Keratinocyte (primary cell): ENCODE data around the gene AKAP6. TPM values are rescaled to one million over a fixed set of nuclear protein-coding genes. Genes with fewer than 3 reads are reported as not detected.

ENCODE experiments used
- DNase-seq: peaks from one replicate; pipeline ENCODE4 v3.0.0-alpha.2; 2011; ENCODE audit warnings: low read depth, missing footprints, low spot score
- FAIRE-seq: peaks from 2 replicates; lab custom pipeline; 2011; peaks lifted over from hg19 to GRCh38; lab: Jason Lieb, UNC
- H2AFZ ChIP-seq: 2 replicates; pipeline ENCODE4 v1.6.0; 2012; ENCODE audit warnings: low read length, control low read depth, inconsistent platforms; ENCODE audit not compliant: control insufficient read depth
- H3K27ac ChIP-seq: 2 replicates; pipeline ENCODE4 v1.5.1; 2011; ENCODE audit warnings: low read length; ENCODE audit not compliant: control insufficient read depth, insufficient read depth
- H3K27me3 ChIP-seq: 3 replicates; pipeline ENCODE4 v1.6.0; 2011; ENCODE audit warnings: low read length; ENCODE audit not compliant: control insufficient read depth, insufficient read depth; ENCODE audit errors: extremely low read depth
- H3K36me3 ChIP-seq, 2 experiments: 2 replicates in 1 of 2; 3 replicates in 1 of 2; pipeline ENCODE4 v1.5.1; 2011; ENCODE audit warnings: low read length in 2 of 2, mild to moderate bottlenecking in 1 of 2; ENCODE audit not compliant: control insufficient read depth in 2 of 2, insufficient read depth in 2 of 2; ENCODE audit errors: extremely low read depth in 1 of 2
- H3K4me1 ChIP-seq: 3 replicates; pipeline ENCODE4 v1.5.1; 2011; ENCODE audit warnings: low read length; ENCODE audit not compliant: control insufficient read depth, insufficient read depth; ENCODE audit errors: extremely low read depth
- H3K4me2 ChIP-seq: 3 replicates; pipeline ENCODE4 v1.6.0; 2011; ENCODE audit warnings: low read depth, low read length; ENCODE audit not compliant: control insufficient read depth, insufficient read depth; ENCODE audit errors: extremely low read depth
- H3K4me3 ChIP-seq, 3 experiments: fragments of 200-600 bp in 1 of 3; sonication (generic) in 1 of 3; 2 replicates in 2 of 3; 3 replicates in 1 of 3; pipeline ENCODE4 v1.5.1; 2011 to 2016; ENCODE audit warnings: low read length in 3 of 3, mild to moderate bottlenecking in 3 of 3, control low read depth in 2 of 3, inconsistent platforms in 1 of 3, low read depth in 1 of 3, mixed read lengths in 1 of 3, mixed run types in 1 of 3, moderate library complexity in 1 of 3; ENCODE audit not compliant: control insufficient read depth in 2 of 3, insufficient read depth in 2 of 3; ENCODE audit errors: extremely low read depth in 1 of 3
- H3K79me2 ChIP-seq: 2 replicates; pipeline ENCODE4 v1.6.0; 2012; ENCODE audit warnings: low read length; ENCODE audit not compliant: control insufficient read depth, insufficient read depth
- H3K9ac ChIP-seq: 3 replicates; pipeline ENCODE4 v1.6.0; 2011; ENCODE audit warnings: low read length; ENCODE audit not compliant: control insufficient read depth, insufficient read depth; ENCODE audit errors: extremely low read depth
- H3K9me1 ChIP-seq: 3 replicates; pipeline ENCODE4 v1.6.0; 2011; ENCODE audit warnings: low read length; ENCODE audit not compliant: control insufficient read depth, insufficient read depth; ENCODE audit errors: extremely low read depth
- H3K9me3 ChIP-seq: 2 replicates; pipeline ENCODE4 v1.5.1; 2012; ENCODE audit warnings: low read depth, low read length; ENCODE audit not compliant: control insufficient read depth
- H4K20me1 ChIP-seq: 3 replicates; pipeline ENCODE4 v1.6.0; 2011; ENCODE audit warnings: low read length; ENCODE audit not compliant: control insufficient read depth, insufficient read depth; ENCODE audit errors: extremely low read depth
- CTCF ChIP-seq, 3 experiments: IDR thresholded peaks in 1 of 3; conservative IDR thresholded peaks in 1 of 3; optimal IDR thresholded peaks in 1 of 3; 2 replicates in 2 of 3; 3 replicates in 1 of 3; pipeline versions ENCODE3 to v1.5.1; 2011; ENCODE audit warnings: low read length in 3 of 3, mild to moderate bottlenecking in 3 of 3, moderate library complexity in 2 of 3, control low read depth in 1 of 3, inconsistent platforms in 1 of 3; ENCODE audit not compliant: insufficient read depth in 2 of 3; ENCODE audit errors: extremely low read depth in 1 of 3
- EZH2 ChIP-seq: IDR thresholded peaks from one replicate; pipeline ENCODE4 v1.6.1; 2012; ENCODE audit warnings: inconsistent platforms, mild to moderate bottlenecking, low read length, moderate library complexity
- dilution Hi-C: fragments of 300-500 bp; cut with MboI; formaldehyde crosslinking; loops from one replicate; pipeline ENCODE4 v1.7.0; 2020; ENCODE audit warnings: low sequenced_read_pairs; ENCODE audit not compliant: extremely low pct_ligation_motif_present
- polyA plus RNA-seq, 5 experiments: library from polyadenylated mRNA; depleted of rRNA in 3 of 5; stranded (reverse) in 3 of 5; stranded (forward) in 1 of 5; unstranded in 1 of 5; fragments of >200 nt; gene quantifications; 1 replicate in 1 of 5; 2 replicates in 3 of 5; 3 replicates in 1 of 5; pipeline versions ENCODE4 v1.2.1 to v1.2.3, GENCODE V29; 2011 to 2012; ENCODE audit warnings: missing spikeins in 2 of 5, low read depth in 1 of 5, low replicate concordance in 1 of 5

Gene AKAP6
- polyA plus RNA-seq, 1 donor (not counting 4 experiments of a cell fraction or from before 2014, with no cell fraction given): 2.0 TPM

DNA sequence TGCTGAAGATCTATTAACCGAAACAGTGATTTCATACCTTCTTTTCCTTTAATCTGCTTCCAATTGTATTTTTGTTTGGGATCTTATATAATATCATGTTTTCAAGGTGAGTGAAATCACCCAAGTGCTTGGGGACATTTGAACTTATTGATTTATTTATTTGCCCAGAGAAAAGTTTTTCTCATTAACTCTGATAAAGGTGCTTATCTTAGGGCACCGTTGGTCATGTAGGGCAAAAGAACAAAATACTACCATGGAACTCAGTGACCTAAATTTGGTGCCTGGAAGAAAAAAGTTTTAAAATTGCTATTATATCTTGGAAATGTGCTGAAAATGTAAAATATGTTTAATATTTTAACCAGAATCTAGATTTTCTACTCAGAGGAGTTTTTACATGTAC is 402.2 kb downstream of the AKAP6 start:
- Histone ChIP-seq H3K4me1 (no peaks in the 10 kb centered on the region), H3K9me1 (no peaks in the 10 kb centered on the region), H2AFZ (no peak overlapping the region), H3K4me2 (no peak overlapping the region), H3K9ac (no peak overlapping the region), H3K9me3 (no peaks in the 10 kb centered on the region), H3K36me3 (no peaks in the 10 kb centered on the region), H3K27ac (no peak overlapping the region), H3K79me2 (no peaks in the 10 kb centered on the region), H3K4me3 (no peak overlapping the region), H4K20me1 (no peaks in the 10 kb centered on the region), H3K27me3 (no peaks in the 10 kb centered on the region)
- FAIRE-seq: no peak
- dilution Hi-C loops: no loop called here
- TF ChIP-seq EZH2: no peak
- no peak for TF ChIP-seq CTCF (optimal IDR thresholded peaks at IDR 0.05 in 1 of 3, IDR thresholded peaks at IDR 0.05 in 1 of 3, conservative IDR thresholded peaks at IDR 0.05 in 1 of 3; ENCODE audit: extremely low read depth in 1 of 3, insufficient read depth in 2 of 3, low read length in 3 of 3)
- no peak for DNase-seq

GRCh38 chr14:32733015-32733414 is 403.9 kb downstream of the AKAP6 start:
- H3K36me3 ChIP-seq: no peaks in the 10 kb centered on the region
- no peaks in the 10 kb centered on the region for H3K27me3 ChIP-seq
- no peaks in the 10 kb centered on the region for H3K4me1 ChIP-seq
- no peak for TF ChIP-seq CTCF (optimal IDR thresholded peaks at IDR 0.05 in 1 of 3, IDR thresholded peaks at IDR 0.05 in 1 of 3, conservative IDR thresholded peaks at IDR 0.05 in 1 of 3; ENCODE audit: extremely low read depth in 1 of 3, insufficient read depth in 2 of 3, low read length in 3 of 3)
- TF ChIP-seq EZH2: no peak
- FAIRE-seq (no peak), DNase-seq (no peak)
- H4K20me1 ChIP-seq: no peaks in the 10 kb centered on the region
- H3K4me3 ChIP-seq: no peak overlapping the region
- no peaks in the 10 kb centered on the region for H3K9me1 ChIP-seq
- dilution Hi-C loops: no loop called here
- H3K79me2 ChIP-seq: no peaks in the 10 kb centered on the region
- H3K27ac ChIP-seq: no peak overlapping the region
- no peak overlapping the region for H3K9ac ChIP-seq
- H3K9me3 ChIP-seq: no peaks in the 10 kb centered on the region
- no peak overlapping the region for H2AFZ ChIP-seq
- H3K4me2 ChIP-seq: no peak overlapping the region
